ENCODE measurements around the gene MBNL1. TPM values are rescaled to one million over a fixed set of nuclear protein-coding genes. Genes with fewer than 3 reads are reported as not detected.

MBNL1 gene
- total and polyA plus RNA-seq, 2 of the 4 experiments (the other 2 are of a cell fraction): 127 to 664 TPM

DNA sequence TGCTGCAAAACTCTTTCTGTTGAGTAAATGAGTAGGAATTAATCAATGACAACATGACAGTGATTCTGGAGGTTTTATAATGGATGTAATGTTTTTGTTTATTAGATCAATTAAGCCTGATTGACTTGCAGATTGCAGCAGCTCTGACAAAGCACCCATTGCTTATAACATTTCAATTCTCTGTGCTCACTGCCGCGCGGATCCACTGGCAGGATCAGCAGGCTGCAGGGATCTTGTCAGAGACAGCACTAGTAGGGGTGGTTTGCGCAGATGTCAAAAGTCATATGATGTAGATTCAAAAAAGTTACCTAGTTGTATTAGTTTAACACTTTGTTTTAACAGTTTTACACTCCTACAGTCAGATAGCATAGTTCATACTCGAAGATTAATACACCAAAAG, 93.4 kb downstream of the MBNL1 start:
- H3K4me3 ChIP-seq (ENCODE audit: insufficient read depth, low read depth, low read length): no peak overlapping the region
- BruUV-seq (replicated peaks): no TSS peak
- WGBS, 2 experiments (ENCODE audit: extremely low coverage in 2 of 2, insufficient read length in 1 of 2): no CpG with 5 or more reads among the region's 5 CpGs
- no peak overlapping the region for H3K56ac ChIP-seq (ENCODE audit: extremely low read depth, insufficient read depth, low read length)
- H3K4ac ChIP-seq (ENCODE audit: low read depth, low read length): no peak overlapping the region
- dilution Hi-C loops (cut with HindIII; ENCODE audit: low sequenced_read_pairs, unreplicated experiment) (no loop called here), in situ Hi-C loops (cut with MboI; ENCODE audit: low sequenced_read_pairs) (no loop called here), intact Hi-C loops (cut with micrococcal nuclease) (no loop called here)
- H3K9me1 ChIP-seq (ENCODE audit: insufficient read depth, low read length): peaks cover 11% of the 10 kb centered on the region
- H2BK15ac ChIP-seq (ENCODE audit: low read depth, low read length): no peak overlapping the region
- no peak overlapping the region for H2BK5ac ChIP-seq (ENCODE audit: low read depth, low read length, poor library complexity, severe bottlenecking)
- no peak overlapping the region for H4K91ac ChIP-seq (ENCODE audit: insufficient read depth, low read depth, low read length)
- no peak overlapping the region for H2AFZ ChIP-seq (replicated peaks; ENCODE audit: low read length, poor library complexity)
- H4K8ac ChIP-seq (ENCODE audit: low read depth in 2 of 2, low read length in 2 of 2): no peak overlapping the region
- no peak overlapping the region for H3K18ac ChIP-seq (ENCODE audit: low read depth, low read length)
- H4K5ac ChIP-seq (ENCODE audit: low read depth, low read length): no peak overlapping the region
- DNase-seq: no peak
- H2AK9ac ChIP-seq (replicated peaks; ENCODE audit: low read depth, low read length, poor library complexity): no peak overlapping the region
- H4K20me1 ChIP-seq (ENCODE audit: insufficient read depth, low read length): peaks cover 49% of the 10 kb centered on the region
- H3K4me2 ChIP-seq (ENCODE audit: low read depth, low read length): no peak overlapping the region
- ChIA-PET CTCF (interaction anchor here (0.6 kb wide), 1 partner anchor 51 kb away, joined by 3 read pairs; no protein-coding TSS in a partner anchor), POLR2A (ENCODE audit: unreplicated experiment) (no interaction called here)
- TF ChIP-seq RFX5 (IDR thresholded peaks at IDR 0.05; ENCODE audit: low read depth, low read length) (no peak), RAD21 (IDR thresholded peaks at IDR 0.05; ENCODE audit: low read length) (no peak), POLR2A (IDR thresholded peaks at IDR 0.05; ENCODE audit: low read depth, low read length) (no peak), MAZ (IDR thresholded peaks at IDR 0.05; ENCODE audit: borderline replicate concordance, low read depth, low read length) (no peak), SMC3 (IDR thresholded peaks at IDR 0.05; ENCODE audit: low read depth, low read length) (no peak), FOS (IDR thresholded peaks at IDR 0.05; ENCODE audit: low read depth, low read length) (no peak), NFE2L2 (IDR thresholded peaks at IDR 0.05; ENCODE audit: low read depth, low read length) (no peak), CHD1 (IDR thresholded peaks at IDR 0.05; ENCODE audit: low read depth, low read length) (no peak)
- TF ChIP-seq, protein P1, sequence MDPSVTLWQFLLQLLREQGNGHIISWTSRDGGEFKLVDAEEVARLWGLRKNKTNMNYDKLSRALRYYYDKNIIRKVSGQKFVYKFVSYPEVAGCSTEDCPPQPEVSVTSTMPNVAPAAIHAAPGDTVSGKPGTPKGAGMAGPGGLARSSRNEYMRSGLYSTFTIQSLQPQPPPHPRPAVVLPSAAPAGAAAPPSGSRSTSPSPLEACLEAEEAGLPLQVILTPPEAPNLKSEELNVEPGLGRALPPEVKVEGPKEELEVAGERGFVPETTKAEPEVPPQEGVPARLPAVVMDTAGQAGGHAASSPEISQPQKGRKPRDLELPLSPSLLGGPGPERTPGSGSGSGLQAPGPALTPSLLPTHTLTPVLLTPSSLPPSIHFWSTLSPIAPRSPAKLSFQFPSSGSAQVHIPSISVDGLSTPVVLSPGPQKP (IDR thresholded peaks at IDR 0.05; ENCODE audit: borderline replicate concordance, low read depth, low read length): no peak
- TF ChIP-seq, protein P2, sequence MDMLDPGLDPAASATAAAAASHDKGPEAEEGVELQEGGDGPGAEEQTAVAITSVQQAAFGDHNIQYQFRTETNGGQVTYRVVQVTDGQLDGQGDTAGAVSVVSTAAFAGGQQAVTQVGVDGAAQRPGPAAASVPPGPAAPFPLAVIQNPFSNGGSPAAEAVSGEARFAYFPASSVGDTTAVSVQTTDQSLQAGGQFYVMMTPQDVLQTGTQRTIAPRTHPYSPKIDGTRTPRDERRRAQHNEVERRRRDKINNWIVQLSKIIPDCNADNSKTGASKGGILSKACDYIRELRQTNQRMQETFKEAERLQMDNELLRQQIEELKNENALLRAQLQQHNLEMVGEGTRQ (IDR thresholded peaks at IDR 0.05; ENCODE audit: low read depth, low read length): no peak
- TF ChIP-seq, protein P3, sequence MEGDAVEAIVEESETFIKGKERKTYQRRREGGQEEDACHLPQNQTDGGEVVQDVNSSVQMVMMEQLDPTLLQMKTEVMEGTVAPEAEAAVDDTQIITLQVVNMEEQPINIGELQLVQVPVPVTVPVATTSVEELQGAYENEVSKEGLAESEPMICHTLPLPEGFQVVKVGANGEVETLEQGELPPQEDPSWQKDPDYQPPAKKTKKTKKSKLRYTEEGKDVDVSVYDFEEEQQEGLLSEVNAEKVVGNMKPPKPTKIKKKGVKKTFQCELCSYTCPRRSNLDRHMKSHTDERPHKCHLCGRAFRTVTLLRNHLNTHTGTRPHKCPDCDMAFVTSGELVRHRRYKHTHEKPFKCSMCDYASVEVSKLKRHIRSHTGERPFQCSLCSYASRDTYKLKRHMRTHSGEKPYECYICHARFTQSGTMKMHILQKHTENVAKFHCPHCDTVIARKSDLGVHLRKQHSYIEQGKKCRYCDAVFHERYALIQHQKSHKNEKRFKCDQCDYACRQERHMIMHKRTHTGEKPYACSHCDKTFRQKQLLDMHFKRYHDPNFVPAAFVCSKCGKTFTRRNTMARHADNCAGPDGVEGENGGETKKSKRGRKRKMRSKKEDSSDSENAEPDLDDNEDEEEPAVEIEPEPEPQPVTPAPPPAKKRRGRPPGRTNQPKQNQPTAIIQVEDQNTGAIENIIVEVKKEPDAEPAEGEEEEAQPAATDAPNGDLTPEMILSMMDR (conservative IDR thresholded peaks at IDR 0.05; ENCODE audit: low read depth, low read length): no peak
- H3K36me3 ChIP-seq (ENCODE audit: control insufficient read depth, insufficient read depth, low read length): no peaks in the 10 kb centered on the region
- H3K4me1 ChIP-seq (ENCODE audit: control insufficient read depth, insufficient read depth, low read length): peaks cover 7% of the 10 kb centered on the region; the same call in 1 of the 2 replicates
- no peaks in the 10 kb centered on the region for H3K27me3 ChIP-seq (ENCODE audit: control insufficient read depth, insufficient read depth, low read length)
- no peak overlapping the region for H3K23ac ChIP-seq (ENCODE audit: low read depth, low read length)
- H3K9ac ChIP-seq (ENCODE audit: low read depth, low read length): no peak overlapping the region
- ATAC-seq (ENCODE audit: low read depth): no peak
- peaks cover 8 to 55% of the 10 kb centered on the region in 2 experiments; a peak in 3 of 4 replicates for H3K79me1 ChIP-seq (ENCODE audit: low read depth in 1 of 2, low read length in 2 of 2)
- H2BK20ac ChIP-seq (ENCODE audit: low read depth, low read length): no peak overlapping the region
- H2BK120ac ChIP-seq (ENCODE audit: low read depth, low read length): no peak overlapping the region
- H2AK5ac ChIP-seq (ENCODE audit: low read depth, low read length): no peak overlapping the region
- H3K27ac ChIP-seq (ENCODE audit: insufficient read depth, low read length): no peak overlapping the region
- H3K14ac ChIP-seq (replicated peaks; ENCODE audit: low read depth, low read length): no peak overlapping the region
- no peaks in the 10 kb centered on the region for H3K9me3 ChIP-seq (ENCODE audit: control insufficient read depth, insufficient read depth, low read length)
